CD4-positive, alpha-beta T cell treated with Interleukin-15 for 1 hour (primary cell): ENCODE measurements around the gene IFNA21.
A peak's percentile ranks its signal among the peaks of the same experiment; 100 is the strongest.
"Not testable (repeated sequence)": the region's sequence is repeated elsewhere in the genome, so short reads cannot be mapped to it uniquely, and the experiment has no call there.

Source experiments
- DNase-seq: peaks from one replicate; pipeline ENCODE4 v3.0.0-alpha.2; 2020

The IFNA21 gene

DNA sequence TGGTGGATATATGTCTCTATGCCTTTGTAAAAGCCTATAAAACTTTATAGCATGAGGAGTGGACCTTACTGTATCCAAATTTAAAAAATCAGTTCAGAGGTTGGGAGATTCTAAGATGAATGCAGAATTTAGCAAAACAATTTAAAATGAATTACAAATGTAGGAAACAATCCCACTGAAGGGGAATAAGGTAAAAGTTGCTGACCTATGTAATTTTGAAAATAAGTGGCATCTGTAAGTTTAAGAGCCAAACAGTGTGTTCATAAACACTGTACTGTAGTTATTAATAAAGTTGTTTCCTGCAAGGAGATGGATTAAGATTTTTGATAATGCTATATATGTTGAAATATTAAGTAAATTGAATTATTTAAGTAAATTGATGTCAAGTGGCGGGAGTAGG, 29.4 kb downstream of the IFNA21 start:
- no peak for DNase-seq

- DNase-seq, result no peak
Measured at GRCh38 chr9:21135736-21136135, 30.7 kb downstream of the IFNA21 start.

DNA sequence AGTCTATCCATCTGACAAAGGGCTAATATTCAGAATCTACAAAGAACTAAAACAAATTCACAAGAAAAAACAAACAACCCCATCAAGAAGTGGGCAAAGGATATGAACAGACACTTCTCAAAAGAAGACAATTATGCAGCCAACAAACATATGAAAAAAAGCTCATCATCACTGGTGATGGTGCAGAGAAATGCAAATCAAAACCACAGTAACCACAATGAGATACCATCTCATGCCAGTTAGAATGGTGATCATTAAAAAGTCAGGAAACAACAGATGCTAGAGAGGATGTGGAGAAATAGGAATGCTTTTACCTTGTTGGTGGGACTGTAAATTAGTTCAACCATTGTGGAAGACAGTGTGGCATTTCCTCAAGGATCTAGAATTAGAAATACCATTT, 38.3 kb downstream of the IFNA21 start:
- not testable (repeated sequence) for DNase-seq

DNA sequence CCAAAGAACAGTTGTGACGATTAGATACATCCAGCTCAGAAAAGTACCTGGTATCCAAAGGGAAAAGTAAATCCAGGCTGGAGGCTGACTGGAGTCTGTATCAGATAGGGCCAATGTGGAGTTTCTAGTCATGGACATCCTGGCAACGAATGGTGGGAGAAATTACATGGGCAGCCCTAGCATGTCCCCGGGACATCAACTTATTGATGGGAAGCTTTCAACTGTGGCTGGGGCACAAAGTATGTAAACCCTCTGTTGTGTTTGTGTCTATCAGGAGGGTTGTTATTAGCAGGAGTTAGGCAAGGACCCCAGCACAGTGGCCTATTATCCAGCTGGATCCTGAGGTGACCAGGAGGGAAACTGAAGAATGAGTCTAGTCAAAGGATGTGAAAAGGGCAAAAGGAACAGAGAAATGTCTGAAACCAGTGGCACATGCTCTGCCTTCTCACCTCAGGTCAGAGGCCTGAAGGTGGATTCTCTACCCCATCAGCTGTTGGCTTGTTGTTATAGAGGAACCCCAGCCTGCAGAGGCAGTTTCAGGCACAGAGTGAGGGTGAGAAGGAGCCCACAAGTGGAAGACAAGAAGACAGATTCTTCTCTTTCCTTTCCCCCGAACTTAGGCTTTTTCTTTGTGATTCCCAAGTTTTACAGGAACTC, 44.7 kb downstream of the IFNA21 start:
- DNase-seq, result no peak

GRCh38 chr9:21121079-21121478, 45.4 kb downstream of the IFNA21 start:
- DNase-seq, result no peak

- peak; percentile 31 for DNase-seq
Measured at GRCh38 chr9:21119093-21119770, 47.2 kb downstream of the IFNA21 start.
